Stimulated activated CD4-positive, alpha-beta T cell treated with anti-CD3 and anti-CD28 coated beads, Interleukin-2, amount 100 ng/mL, for 4 hours (primary cell): Measurements from ENCODE around the gene YDJC.
"Not testable (repeated sequence)": the region's sequence is repeated elsewhere in the genome, so short reads cannot be mapped to it uniquely, and the experiment has no call there.

ENCODE experiments used
- DNase-seq: peaks from one replicate; pipeline ENCODE4 v3.0.0-alpha.2; 2020; ENCODE audit warnings: low read depth

The YDJC gene

DNA sequence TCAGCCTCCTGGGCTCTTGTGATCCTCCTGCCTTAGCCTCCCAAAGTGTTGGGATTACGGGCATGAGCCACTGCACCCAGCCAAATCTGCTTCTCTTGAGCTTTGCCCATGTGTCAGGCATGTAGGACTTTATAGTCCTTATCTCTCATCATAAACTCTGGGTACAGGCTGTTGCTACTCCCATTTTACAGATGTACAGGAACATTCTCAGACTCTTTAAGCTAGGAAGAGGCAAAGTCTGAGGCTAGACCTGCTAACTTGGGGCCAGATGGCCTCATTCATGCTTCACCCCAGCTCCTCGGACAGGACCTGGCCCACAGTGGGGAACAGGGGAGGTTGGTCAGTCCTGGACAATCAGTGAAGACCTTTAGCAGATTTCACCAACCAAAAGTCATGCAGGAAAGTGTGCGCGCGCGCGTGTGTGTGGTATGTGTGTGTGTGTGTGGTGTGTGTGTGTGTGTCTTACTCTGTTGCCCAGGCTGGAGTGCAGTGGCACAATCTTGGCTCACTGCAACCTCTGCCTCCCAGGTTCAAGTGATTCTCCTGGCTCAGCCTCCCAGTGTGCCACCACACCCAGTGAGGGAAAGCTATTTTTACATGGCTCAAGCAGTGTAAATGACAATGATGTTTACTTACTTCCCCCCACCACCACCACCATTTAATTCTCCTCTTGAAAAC is 23.8 kb downstream of the YDJC start:
- DNase-seq = no peak

DNA sequence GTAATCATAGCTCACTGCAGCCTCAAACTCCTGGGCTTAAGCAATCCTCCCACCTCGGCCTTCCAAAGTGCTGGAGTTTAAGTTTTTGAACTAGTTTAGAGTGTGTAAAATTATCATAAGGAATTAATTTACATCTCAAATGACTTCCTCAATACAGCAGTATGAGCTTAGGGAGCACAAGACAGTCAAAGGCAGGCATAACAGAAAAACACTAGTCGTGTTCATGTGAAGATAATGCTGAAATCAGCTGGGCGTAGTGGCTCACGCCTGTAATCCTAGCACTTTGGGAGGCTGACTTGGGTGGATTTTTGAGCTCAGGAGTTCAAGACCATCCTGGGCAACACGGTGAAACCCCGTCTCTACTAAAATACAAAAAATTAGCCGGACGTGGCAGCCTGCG is 25.8 kb downstream of the YDJC start:
- no peak for DNase-seq

DNA sequence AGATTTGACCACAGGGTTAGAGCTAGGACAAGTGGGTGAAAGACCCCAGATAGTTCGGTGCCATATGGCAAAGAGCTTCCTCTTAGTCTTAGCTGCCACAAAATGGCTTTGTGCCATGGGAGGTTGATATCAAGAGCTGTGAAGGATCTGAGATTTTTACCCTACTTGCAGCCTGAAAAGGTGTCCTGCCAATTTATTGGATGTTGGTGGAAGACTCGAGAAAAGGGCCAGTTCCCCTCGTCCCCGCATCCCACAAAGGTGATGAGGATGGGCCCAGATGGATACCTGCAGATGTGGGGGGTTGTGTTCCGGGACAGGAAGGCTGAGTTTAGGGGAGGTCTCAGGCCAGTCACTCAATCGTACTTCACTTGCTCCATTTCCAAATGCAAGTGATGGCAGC is 27.2 kb downstream of the YDJC start:
- DNase-seq = no peak

DNA sequence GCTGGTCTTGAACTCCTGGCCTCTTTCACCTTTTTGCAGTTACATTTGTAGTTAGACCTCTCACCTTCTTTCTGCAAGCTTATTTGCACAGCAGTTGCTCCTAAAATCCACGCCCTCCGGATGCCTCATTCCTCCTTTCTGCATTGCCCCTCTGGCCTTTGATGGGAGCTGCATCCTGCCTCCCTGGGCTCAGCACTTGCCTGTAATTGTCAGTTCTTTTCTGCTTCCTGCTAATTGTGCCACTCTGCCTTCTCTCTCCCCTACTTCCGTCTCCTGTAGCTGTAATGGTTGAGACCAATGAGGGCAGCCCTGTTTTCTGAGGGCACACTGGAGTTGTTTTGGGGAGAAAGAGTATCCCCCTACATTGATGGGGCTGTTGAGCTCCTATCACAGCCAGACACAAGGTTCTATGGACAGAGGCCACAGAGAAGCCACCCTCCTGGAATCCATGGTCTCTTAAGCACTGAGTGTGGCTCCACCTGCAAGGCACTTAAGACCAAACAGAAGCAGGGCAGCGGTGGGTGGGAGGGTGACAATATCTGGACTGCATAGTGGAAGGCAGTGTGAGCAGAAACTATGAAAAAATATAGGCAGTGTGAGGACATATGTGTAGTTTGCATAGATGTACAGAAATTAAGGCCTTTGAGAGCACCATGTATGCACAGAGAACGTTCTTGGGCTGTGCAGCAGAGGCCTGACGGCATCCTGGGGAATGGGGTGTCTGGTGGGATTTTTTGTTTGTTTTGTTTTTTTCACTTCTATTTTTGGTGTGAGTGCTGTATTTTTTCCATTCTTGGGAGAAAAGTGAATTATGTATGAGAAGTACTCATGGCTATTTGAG is 30.5 kb downstream of the YDJC start:
- DNase-seq = no peak

DNA sequence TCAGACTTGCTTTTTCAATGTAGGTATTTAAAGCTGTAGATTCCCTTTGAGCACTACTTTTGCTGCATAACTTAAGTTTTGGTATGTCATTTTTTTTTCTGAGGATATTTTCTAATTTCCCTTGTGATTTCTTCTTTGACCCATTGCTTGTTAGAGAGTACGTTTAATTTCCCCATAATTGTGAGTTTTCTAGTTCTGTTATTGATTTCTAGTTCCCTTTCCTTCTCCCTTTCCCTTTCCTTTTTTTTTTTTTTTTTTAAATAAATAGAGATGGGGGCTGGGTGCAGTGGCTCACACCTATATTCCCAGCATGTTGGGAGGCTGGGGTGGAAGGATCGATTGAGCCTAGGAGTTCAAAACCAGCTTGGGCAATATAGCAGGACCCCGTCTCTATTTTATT is 31.5 kb downstream of the YDJC start:
- DNase-seq = no peak

DNA sequence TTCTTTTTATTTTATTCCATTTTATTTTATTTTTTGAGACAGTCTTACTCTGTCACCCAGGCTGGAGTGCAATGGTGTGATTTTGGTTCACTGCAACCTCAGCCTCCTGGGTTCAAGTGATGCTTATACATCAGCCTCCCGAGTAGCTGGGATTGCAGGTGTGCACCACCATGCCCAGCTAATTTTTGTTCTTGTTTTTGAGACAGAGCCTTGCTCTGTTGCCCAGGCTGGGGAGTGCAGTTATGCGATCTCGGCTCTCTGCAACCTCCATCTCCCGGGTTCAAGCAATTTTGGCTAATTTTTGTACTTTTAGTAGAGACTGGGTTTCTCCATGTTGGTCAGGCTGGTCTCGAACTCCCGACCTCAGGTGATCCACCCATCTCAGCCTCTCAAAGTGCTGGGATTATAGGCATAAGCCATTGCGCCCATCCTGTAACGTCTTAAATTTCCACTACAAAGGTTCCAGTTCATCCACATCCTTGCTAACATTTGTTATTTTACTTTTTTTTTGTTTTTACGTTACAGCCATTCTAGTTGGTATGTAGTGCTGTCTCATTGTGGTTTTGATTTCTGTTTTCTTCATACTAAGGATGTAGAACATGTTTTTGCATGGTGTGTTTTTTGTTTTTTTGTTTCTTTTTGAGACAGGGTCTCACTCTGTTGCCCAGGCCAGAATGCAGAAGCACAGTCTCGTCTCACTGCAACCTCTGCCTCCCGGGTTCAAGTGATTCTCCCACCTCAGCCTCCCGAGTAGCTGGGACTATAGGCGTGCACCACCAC is 33.3 kb downstream of the YDJC start:
- not testable (repeated sequence) for DNase-seq

DNA sequence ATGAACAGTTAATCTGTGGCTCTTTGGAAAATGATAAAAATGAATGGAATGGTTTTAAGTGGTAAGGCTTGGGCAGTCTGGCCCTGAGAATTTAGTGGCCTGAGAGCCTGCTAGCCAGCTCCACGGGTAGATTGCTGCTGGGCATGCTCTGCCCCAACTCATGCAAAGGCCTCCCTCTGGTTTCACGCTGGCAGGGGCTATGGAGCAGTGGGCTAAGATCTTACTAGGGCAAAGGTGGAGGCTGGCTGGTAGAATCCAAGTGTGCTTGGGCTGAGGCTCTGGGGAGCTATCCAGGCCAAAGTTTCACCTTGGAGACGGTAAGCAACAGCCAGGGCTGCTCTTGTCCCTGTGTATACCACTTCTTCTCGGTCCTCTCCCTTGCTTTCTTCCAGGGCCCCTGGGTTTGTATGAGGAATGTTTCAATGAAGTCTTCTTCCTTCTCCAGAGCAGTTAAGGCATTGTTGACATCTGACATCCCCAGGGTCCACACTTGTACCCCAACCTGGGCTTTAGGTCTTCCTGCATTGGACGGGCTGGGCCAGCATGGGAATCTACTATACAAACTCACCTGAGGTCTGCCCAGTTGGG is 34.9 kb downstream of the YDJC start:
- DNase-seq = no peak

DNA sequence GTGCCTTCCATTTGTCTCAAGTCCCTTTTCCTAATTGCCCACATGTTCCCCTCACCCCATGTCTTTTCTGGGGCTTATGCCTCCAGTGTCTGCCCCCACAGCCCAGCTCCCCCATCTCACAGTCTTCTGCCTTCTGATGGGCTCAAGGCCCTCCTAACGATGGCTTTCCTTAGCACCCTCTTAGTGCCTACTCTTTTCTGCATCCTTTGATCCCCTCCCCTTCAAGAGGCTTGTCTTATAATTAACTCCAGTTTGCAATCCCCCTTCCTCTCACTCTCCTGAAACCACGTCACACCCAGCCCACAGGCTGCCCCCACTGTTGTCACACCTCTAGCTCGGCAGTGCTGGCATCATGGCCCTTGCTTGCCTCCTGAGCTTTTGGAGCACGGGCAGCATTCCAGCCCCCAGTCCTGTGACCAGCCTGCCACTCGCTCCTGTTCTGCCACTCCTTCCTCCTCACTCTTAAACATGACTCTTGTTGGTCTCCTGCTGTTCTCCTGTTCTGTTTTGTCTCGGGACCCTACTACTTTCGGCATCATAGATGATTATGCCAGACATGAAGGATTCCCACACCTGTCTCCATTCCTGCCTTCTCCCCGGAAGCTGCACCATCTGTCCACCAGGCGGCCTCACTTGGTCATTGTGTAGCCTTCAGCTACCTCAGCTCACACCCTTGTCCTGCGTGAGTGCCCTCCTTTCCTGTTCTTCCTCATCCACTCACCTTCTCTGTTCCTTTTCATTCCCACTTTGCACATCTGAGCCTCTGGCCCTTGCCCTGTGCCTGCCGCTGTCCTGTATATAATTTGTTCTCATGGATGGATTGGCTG is 36.2 kb downstream of the YDJC start:
- no peak for DNase-seq

DNA sequence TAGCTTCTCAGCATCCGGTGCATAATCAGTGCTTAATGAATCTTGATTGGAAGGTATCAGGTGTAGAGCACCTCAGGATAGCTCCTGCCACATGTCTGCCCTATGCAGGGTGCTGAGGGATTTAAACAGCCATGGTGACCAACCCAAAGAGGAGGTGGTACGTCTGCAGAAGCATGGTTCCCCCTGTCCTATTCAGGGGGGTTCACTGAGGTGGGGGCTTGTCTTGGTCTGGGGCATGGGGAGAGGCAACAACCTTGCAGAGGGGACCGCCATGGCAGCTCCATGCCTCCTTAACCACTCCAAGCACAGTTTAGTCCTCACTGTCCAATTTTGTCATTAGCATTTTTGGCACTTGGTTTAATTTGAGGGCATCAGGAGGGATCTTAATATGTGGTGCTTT is 37.4 kb downstream of the YDJC start:
- DNase-seq = no peak

DNA sequence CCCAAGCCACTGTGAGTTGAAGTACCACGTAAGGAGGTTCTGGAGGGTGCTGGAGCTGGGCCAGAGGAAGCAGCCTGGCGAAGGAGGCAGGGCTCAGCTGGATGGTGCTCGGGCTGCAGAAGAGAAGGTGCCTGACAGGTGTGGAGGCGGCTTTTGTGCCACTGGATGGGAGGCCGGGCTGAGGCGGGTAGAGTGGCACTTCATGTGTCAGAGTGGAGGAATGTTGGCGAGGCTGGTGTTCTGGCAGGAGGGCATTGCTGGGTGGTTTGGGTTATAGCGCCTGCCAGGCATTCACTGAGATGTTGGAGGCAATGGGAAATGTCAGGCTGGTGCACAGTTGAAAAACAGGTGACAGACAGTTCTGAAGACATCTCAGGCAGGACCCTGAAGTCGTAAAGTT is 38.1 kb downstream of the YDJC start:
- DNase-seq = no peak

DNA sequence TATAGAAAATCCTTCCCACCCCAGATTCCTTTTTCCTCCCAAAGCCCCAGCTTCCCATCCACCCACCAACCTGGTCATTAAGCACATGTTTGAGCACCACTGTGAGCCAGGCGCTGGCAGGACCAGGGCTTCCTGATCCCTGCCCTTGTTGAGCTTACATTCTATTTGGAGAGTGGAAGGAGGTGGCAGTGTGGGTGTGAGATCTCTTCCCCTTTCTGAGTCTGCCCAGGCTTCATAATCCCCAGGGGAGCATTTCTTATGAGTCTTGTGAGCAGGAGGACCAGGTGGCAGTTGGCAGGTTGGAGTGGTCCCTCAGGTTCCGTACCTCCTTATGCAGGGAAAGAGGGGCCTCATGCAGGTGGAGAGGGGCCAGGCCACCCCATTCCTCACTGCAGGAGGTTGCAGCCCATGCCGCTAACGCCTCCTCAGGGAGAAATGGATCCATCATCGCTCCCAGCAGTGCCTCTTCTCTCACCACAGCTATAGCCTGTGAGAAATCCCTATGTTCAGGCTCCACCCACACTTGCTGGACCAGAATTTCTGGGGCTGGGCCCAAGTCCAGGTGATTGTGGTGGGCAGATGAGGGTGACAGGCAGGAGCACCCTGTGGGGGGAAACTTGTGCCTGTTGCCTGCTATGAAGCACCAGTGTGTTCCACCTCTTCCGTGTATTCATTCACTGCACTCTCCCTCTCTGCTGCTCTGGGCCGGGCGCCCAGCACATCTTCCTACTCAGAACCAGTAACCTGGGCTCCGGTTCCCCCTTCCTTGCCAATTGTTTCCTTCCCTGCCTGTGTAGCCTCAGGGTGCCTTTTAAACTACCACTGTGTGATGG is 38.8 kb downstream of the YDJC start:
- no peak for DNase-seq

DNA sequence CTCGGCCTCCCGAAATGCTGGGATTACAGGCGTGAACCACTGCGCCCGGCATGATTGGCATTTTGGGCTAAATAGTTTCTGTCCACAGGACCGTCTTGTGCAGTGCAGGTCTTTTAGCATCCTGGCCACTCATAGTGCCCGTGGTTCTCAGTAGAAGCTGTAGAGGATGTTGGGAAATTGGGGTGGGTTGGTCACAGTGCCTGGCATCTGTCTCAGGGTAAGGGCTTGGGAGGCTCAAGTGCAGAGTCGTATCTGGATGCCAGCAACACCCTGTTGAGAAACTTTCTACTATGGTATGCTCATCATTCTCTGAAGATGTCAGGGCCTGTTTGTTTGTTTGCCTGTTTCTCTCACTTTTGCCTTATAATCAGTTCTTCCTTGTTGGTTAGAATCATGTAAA is 40.4 kb downstream of the YDJC start:
- no peak for DNase-seq

DNA sequence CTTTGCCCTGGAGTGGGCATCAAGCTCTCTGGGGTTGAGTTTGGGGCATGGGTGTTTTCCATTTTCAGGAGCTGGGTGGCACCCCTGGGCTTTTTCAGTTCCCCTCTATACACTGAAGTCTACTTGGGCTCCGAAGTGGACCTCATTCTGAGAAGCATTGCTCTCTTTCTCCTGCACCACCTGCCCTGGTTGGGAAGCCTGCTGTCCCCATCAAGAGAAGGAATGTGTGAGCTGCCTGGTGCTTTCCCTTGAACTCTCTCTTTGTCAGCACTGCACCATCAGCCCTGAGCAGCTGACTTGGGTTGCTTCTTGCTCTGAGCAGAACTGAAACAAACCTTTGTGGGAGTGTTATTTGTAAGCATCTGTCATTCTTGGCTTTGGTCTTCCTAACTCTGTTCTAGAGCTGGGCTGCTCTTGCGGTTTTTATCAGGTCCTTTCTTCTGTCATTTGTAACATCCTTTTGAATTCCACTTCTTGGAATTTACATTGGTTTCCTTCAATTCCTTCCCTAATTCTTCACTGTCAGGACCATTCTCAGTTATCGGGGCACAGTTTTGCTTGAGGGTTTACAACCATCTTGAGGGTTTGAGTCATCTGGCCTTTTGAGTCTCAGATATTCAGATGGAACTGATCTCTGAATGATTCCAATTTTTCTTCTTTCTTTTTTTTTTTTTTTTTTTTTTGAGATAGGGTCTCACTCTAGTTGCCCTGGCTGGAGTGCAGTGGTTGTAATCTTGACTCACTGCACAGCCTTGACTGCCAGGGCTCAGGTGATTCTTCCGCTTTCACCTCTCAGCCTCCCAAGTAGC is 41.8 kb downstream of the YDJC start:
- DNase-seq = no peak

DNA sequence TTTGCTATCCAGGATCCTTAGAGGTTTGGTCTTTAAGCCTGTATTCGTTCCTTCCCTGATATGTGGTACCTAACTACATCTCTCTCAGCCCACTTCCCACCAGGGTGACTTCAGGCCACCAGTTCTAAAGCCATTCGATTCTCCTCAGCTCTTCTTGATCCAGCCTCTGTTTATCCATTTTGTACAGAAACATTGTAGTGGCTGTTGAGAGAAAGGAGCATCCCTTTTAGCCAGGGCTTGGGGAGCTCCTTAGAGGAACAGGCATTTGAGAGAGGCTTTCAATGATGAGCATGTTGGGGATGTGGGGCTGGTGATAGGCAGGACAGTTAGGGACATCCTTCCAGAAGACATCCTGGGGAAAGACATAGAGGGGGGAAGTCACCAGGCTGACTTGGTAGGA is 44.4 kb downstream of the YDJC start:
- no peak for DNase-seq

DNA sequence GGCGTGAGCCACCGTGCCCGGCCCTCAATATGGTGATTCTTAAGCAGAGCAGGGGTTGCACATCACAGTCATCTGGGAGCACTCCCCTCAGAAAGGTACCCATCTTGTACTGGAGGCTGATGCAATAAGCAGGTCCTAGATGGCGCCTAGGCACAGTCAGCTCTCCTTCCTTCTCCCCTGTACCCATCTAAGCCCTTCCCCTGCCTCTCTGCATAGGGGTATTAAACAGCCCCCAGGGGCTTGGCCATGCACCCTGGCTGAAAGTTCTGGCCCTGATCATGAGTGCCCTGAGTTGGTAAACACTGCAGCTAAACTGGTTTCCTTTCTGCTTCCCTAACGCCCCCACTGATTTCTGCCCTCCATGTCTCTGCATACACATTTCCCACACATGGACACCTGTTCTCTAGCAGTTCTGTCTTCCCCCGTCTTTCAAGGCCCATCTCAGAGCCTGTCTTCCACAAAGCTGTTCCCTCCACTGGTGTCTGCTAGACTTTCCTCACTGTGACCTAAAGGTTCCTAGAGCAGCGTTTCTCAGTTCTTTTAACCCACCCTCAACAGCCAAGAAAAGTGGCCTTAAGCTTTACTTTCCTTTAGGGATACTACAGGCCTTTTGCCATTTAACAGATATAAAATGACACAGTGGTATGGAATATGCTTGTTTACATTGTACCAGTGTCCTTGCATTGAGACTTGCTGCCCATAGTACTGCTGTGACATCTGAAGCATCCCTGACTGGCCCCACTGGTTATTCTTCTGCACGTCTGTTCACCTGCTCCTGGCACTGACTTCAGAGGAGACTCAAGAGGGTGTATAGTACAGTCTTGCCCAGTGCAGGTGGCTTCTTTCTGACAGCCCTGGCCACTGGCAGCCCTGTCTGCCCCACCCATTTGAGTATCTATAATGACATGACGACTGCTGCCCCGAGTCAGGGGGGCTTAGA is 46.8 kb downstream of the YDJC start:
- DNase-seq = no peak

DNA sequence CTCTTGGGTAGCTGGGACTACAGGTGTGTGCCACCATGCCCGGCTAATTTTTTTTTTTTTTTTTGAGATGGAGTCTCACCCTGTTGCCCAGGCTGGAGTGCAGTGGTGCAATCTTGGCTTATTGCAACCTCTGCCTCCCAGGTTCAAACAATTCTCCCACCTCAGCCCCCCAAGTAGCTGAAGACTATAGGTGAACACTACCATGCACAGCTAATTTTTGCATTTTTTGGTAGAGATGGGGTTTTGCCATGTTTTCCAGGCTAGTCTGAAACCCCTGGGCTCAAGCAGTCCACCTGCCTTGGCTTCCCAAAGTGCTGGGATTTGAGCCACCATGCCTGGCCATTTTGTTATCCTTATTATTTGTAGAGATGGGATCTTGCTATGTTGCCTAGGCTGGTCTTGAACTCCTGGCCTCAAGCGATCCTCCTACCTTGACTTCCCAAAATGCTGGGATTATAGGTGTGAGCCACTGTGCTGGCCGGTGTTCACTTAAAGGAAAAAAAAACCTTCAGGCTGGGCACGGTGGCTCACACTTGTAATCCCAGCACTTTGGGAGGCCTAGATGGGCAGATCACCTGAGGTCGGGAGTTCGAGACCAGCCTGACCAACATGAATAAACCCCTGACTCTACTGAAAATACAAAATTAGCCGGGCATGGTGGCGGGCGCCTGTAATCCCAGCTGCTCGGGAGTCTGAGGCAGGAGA is 48.7 kb downstream of the YDJC start:
- not testable (repeated sequence) for DNase-seq

DNA sequence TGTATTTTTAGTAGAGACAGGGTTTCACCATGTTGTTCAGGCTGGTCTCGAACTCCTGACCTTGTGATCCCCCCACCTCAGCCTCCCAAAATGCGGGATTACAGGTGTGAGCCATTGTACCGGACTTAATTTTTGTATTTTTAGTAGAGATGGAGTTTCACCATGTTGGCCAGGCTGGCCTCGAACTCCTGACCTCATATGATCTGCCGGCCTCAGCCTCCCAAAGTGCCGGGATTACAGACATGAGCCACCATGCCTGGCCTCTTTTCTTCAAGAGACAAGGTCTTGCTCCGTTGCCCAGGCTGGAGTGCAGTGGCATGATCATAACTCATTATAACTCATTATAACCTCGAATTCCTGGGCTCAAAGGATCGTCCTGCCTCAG is 49.2 kb downstream of the YDJC start:
- DNase-seq = not testable (repeated sequence)

DNA sequence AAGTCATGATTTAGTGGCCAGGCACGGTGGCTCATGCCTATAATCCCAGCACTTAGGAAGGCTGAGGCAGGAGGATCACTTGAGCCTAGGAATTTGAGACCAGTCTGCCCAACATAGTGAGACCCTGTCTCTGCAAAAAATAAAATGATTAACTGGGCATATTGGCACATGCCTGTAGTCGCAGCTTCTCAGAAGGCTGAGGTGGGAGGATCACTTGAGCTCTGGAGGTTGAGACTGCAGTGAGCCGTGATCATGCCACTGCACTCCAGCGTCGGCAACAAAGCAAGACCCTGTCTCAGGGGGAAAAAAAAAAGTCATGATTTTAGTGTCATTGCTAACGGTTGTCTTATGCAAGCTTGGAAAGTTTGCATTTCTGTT is 50.4 kb downstream of the YDJC start:
- no peak for DNase-seq
